AG10803 (cell line): ENCODE data around the gene TMEM200C.

Experiments
- DNase-seq: peaks from one replicate; pipeline ENCODE4 v3.0.0; 2010; ENCODE audit warnings: low read depth
- H3K4me3 ChIP-seq: 2 replicates; pipeline ENCODE4 v1.5.1; 2011; ENCODE audit warnings: mild to moderate bottlenecking, low read length, control low read depth
- TF ChIP-seq, protein P1 (sequence below): conservative IDR thresholded peaks from 2 replicates; pipeline ENCODE4 v1.5.1; 2011; ENCODE audit warnings: mild to moderate bottlenecking, low read length, control low read depth, inconsistent platforms

The TMEM200C gene

GRCh38 chr18:5903386-5903785 lies 8.1 kb upstream of the TMEM200C start:
- no peak for DNase-seq
- TF ChIP-seq, protein P1, sequence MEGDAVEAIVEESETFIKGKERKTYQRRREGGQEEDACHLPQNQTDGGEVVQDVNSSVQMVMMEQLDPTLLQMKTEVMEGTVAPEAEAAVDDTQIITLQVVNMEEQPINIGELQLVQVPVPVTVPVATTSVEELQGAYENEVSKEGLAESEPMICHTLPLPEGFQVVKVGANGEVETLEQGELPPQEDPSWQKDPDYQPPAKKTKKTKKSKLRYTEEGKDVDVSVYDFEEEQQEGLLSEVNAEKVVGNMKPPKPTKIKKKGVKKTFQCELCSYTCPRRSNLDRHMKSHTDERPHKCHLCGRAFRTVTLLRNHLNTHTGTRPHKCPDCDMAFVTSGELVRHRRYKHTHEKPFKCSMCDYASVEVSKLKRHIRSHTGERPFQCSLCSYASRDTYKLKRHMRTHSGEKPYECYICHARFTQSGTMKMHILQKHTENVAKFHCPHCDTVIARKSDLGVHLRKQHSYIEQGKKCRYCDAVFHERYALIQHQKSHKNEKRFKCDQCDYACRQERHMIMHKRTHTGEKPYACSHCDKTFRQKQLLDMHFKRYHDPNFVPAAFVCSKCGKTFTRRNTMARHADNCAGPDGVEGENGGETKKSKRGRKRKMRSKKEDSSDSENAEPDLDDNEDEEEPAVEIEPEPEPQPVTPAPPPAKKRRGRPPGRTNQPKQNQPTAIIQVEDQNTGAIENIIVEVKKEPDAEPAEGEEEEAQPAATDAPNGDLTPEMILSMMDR: no peak
- H3K4me3 ChIP-seq: no peak overlapping the region

DNA sequence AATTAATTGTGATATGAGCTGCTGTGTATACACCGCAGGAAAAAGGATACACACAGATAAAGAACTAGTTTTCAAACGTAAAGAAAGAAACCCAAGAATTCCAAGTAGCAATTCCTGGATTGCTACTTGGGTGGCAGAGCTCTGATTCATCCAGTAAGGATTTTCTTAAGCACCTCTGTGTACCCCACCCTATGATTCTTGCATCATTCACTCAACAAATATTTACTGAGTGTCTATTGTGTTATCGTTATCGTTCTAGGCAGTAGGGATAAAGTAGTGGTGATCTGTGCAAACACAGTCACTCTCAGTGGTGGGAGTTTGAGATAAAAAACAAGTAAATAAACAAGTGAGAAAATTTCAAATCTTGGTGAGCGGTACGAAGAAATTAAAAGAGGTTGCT lies 4.9 kb upstream of the TMEM200C start:
- DNase-seq: no peak
- H3K4me3 ChIP-seq: no peak overlapping the region
- TF ChIP-seq, protein P1: no peak

DNA sequence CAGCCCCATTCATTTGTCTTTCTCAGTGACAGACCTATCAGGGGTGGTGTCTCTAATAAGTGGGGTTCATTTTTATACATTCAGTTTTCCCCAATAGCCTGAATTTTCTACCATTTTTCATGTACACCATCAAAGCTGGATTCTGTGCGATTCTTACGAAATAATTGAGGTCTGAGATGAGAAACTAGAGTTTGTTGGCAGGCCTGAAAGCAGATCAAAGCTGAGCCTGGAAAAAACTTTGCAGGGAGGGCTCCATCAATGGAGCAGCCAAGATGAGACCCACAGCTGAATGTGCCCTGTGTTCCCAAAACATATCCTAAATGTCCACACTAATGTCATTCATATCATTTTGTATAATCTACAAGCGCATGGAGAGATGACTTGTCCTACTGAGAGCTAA lies 4.5 kb upstream of the TMEM200C start:
- no peak overlapping the region for H3K4me3 ChIP-seq
- DNase-seq: no peak
- TF ChIP-seq, protein P1: no peak

DNA sequence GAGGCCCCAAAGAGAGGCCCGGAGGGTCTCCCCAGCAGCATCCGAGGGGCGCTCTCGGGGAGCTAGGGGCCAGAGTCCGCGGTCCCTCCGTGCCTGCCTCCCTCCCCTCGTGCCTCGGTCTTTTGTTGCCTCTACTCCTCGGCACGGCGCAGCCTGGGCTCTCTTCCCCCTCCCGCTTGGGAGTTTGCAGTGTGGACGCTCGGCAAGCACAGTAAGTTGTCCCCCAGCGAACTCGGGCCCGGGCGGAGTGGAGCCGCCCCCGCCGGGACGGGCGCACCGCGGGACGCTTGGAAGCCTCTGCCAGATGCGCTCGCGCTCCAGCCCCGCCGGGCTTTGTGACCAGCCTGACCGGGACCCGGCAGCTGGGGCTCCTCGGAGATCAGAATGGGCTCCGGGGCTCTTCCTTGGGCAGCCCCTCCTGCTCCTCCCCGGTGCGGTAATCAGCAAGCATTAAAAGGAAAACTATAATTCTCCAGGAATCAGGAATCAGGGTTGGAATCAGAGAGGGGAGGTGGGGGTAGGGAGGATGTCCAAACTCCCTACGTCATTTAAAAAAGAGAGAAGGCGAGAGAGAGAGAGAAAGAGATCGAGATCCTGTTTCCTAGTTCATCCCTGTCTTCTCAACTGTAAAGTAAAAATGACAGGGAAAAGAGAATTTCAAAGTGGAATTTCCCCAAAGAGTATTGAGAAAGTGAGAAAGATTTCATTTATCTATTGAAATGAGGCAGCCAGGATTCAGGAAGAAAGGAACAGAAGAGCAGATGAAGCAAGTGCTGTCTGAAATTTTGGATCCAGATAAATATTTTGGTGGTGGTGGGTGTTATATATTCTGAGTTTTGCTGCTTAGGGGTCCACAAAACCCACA lies 786 bp upstream of the TMEM200C start:
- no peak for DNase-seq
- TF ChIP-seq, protein P1: no peak
- no peak overlapping the region for H3K4me3 ChIP-seq

DNA sequence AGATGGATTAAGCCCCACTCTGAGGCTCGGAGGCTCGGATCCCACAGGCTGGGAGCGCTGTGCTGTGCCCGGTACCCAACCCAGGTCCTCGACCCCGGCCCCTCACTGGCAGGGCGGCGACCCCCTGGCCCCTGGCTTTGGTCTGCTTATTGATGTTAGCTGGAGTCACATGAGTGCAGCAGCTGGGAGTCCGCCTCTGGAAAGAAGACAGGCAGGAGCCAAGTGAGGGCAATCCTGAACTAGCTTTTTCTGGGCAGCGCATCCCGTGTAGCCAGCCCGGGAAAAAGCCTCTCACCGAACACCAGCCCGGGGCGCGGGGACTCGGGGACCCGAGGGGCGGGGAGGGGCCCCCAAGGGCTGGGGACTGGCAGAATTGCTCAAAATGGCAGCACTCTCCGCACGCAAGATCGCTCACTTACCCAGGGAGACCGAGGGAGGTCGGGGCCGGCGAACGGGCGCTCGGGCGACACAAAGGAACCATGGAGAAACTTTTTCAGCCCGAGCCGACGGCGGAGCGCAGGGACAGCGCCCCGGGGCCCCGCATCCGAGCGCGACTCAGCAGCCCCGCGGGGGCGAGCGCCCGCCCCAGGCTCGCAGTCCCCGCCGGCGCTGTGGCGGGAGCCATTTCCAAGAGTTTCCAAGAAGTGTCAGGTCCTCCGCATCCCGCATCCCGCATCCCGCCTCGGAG lies 567 bp downstream of the TMEM200C start:
- TF ChIP-seq, protein P1: no peak
- DNase-seq: no peak
- H3K4me3 ChIP-seq: no peak overlapping the region

DNA sequence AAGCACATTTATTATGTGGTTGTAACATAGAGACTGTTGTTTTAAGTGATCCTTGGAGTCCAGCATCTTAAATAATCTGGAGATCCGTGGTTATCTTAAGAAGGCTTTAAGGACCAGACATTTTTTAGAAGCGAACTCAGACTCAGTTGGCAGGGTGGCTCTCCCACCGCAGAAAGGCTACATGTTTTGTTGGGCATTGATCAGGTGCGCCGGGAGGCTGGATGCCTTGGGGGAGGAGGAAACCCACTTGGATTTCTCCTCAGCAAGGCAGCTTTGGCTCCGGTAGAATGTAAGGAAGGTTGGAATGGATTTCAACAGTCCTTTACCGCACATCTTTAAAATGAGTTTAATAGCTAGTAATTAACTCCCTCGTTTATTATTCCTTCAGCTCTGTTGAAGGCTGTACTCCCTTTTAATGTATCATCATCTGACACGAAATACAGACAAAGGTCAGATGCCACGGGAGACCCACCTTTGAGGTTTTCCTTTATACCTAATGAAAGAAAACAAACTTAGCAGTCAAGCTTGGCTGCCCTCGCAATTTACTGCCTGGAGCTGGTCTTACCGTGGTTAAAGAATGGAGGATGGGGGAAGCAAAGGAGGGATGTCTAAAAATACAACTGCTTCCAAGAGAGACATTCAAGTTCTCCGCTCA lies 1.2 kb downstream of the TMEM200C start:
- DNase-seq: no peak
- H3K4me3 ChIP-seq: no peak overlapping the region
- TF ChIP-seq, protein P1: no peak
